HepG2 (cell line): ENCODE results near the gene JOSD1. TPM values are rescaled to one million over a fixed set of nuclear protein-coding genes. Genes with fewer than 3 reads are reported as not detected.

Source experiments
- BCL6 ChIP-seq: IDR thresholded peaks from 2 replicates; pipeline ENCODE4 v1.6.1; 2016; ENCODE audit warnings: missing genetic modification reagents, missing compliant biosample characterization
- EP300 ChIP-seq, 3 experiments: sonication (generic) in 1 of 3; formaldehyde crosslinking in 1 of 3; IDR thresholded peaks; 2 replicates each; pipeline versions ENCODE4 v1.5.1 to v1.6.1; 2011 to 2020; ENCODE audit warnings: low read depth in 2 of 3, low read length in 2 of 3, borderline replicate concordance in 1 of 3, improper control_type of control experiment in 1 of 3, mild to moderate bottlenecking in 1 of 3, missing genetic modification reagents in 1 of 3, moderate library complexity in 1 of 3
- ISL2 ChIP-seq: sonication (generic); formaldehyde crosslinking; IDR thresholded peaks from 2 replicates; pipeline ENCODE4 v1.5.0; 2020; ENCODE audit warnings: missing genetic modification reagents
- MED8 ChIP-seq: sonication (generic); formaldehyde crosslinking; IDR thresholded peaks from 2 replicates; pipeline ENCODE4 v1.8.1; 2023; ENCODE audit warnings: mild to moderate bottlenecking, missing genetic modification reagents; ENCODE audit not compliant: insufficient replicate concordance
- MXD3 ChIP-seq: IDR thresholded peaks from 2 replicates; pipeline ENCODE4 v1.6.1; 2016; ENCODE audit warnings: mild to moderate bottlenecking, missing biosample characterization, missing genetic modification reagents
- NCOR1 ChIP-seq: fragments of 200-600 bp; sonication (generic); IDR thresholded peaks from 2 replicates; pipeline ENCODE4 v1.7.0; 2017; ENCODE audit warnings: antibody characterized with exemption, low read length, borderline replicate concordance
- RERE ChIP-seq: IDR thresholded peaks from 2 replicates; pipeline ENCODE4 v1.6.1; 2016; ENCODE audit warnings: low read depth, missing genetic modification reagents, missing compliant biosample characterization
- SNAPC2 ChIP-seq: sonication (generic); formaldehyde crosslinking; IDR thresholded peaks from 2 replicates; pipeline ENCODE4 v1.8.1; 2022; ENCODE audit warnings: mild to moderate bottlenecking, missing genetic modification reagents
- SOX5 ChIP-seq: IDR thresholded peaks from 2 replicates; pipeline ENCODE4 v1.6.1; 2016; ENCODE audit warnings: borderline replicate concordance
- ZBTB39 ChIP-seq: sonication (generic); formaldehyde crosslinking; IDR thresholded peaks from 2 replicates; pipeline ENCODE4 v1.5.0; 2020; ENCODE audit warnings: missing genetic modification reagents
- ZFP36 ChIP-seq: fragments of 150-350 bp; IDR thresholded peaks from 2 replicates; pipeline ENCODE4 v1.6.1; 2018; ENCODE audit warnings: borderline replicate concordance, low read length, low read depth; ENCODE audit not compliant: partially characterized antibody
- ZFYVE20 ChIP-seq: sonication (generic); formaldehyde crosslinking; IDR thresholded peaks from 2 replicates; pipeline ENCODE4 v1.8.0; 2023; ENCODE audit warnings: low read depth, mild to moderate bottlenecking, moderate library complexity, missing genetic modification reagents, borderline replicate concordance
- ZKSCAN8 ChIP-seq: IDR thresholded peaks from 2 replicates; pipeline ENCODE4 v1.6.1; 2016; ENCODE audit warnings: borderline replicate concordance, missing genetic modification reagents, missing compliant biosample characterization
- ZMAT5 ChIP-seq: sonication (generic); formaldehyde crosslinking; IDR thresholded peaks from 2 replicates; pipeline ENCODE4 v1.5.0; 2020; ENCODE audit warnings: mild to moderate bottlenecking, low read depth, missing genetic modification reagents, borderline replicate concordance
- ZNF687 ChIP-seq: sonication (generic); formaldehyde crosslinking; IDR thresholded peaks from 2 replicates; pipeline ENCODE4 v1.5.1; 2020; ENCODE audit warnings: mild to moderate bottlenecking, missing genetic modification reagents, moderate library complexity
- ZNF839 ChIP-seq: sonication (generic); formaldehyde crosslinking; IDR thresholded peaks from 2 replicates; pipeline ENCODE4 v1.4.0; 2020; ENCODE audit warnings: missing genetic modification reagents, mild to moderate bottlenecking, borderline replicate concordance
- polyA plus RNA-seq, 8 experiments: library from polyadenylated mRNA; depleted of rRNA in 3 of 8; stranded (reverse) in 7 of 8; unstranded in 1 of 8; fragments of >200 nt; fragmentation: Illumina TruSeq in 4 of 8; extraction: Trizol in 4 of 8; gene quantifications; 2 replicates each; pipeline versions ENCODE4 v1.2.1 to v1.2.3, GENCODE V29; 2011 to 2016; ENCODE audit warnings: low read depth in 4 of 8, missing spikeins in 1 of 8, mixed read lengths in 1 of 8; ENCODE audit not compliant: insufficient read depth in 1 of 8
- total RNA-seq, 5 experiments: library from RNA; depleted of rRNA; stranded (reverse); fragments of >200 nt; fragmentation: Illumina TruSeq; extraction: Trizol; gene quantifications; 2 replicates each; pipeline ENCODE4 v1.2.3, GENCODE V29; 2016; ENCODE audit warnings: low read depth in 1 of 5

JOSD1 gene
- total and polyA plus RNA-seq, 2 of the 13 experiments (the other 11 are each of a cell fraction or from before 2014, with no cell fraction given) = 31.7 to 38.4 TPM

GRCh38 chr22:38707346-38707745 is 6.6 kb upstream of the JOSD1 start (continued):
- TF ChIP-seq ZMAT5 = no peak
- no peak for TF ChIP-seq ZBTB39
- TF ChIP-seq SNAPC2 (CRISPR knock-in tag) = no peak
- no peak for TF ChIP-seq ZNF839 (CRISPR knock-in tag)
- TF ChIP-seq MXD3 (CRISPR knock-in tag) = no peak
- TF ChIP-seq RERE (CRISPR knock-in tag) = 0 out of 2 replicates have a peak, but pooled peaks have one; percentile 21
- TF ChIP-seq BCL6 (CRISPR knock-in tag) = peak; percentile 64
- TF ChIP-seq MED8 (CRISPR knock-in tag) = no peak
- TF ChIP-seq ZFP36 = no peak
- peak; percentile 59; the same call in 1 of the 2 replicates for TF ChIP-seq SOX5 (CRISPR knock-in tag)
- TF ChIP-seq NCOR1 = no peak
- no peak for TF ChIP-seq ZFYVE20 (CRISPR knock-in tag)
- TF ChIP-seq ISL2 = no peak
- 0 out of 2 replicates have a peak, but pooled peaks have one; percentile 39 for TF ChIP-seq ZKSCAN8 (CRISPR knock-in tag)
- TF ChIP-seq ZNF687 (CRISPR knock-in tag) = no peak
- TF ChIP-seq EP300 (IDR thresholded peaks at IDR 0.05; ENCODE audit: low read depth in 2 of 2, low read length in 2 of 2) = peak in 1 of 2 experiments; percentile 66; a peak in 2 of 4 replicates
- TF ChIP-seq EP300 (CRISPR knock-in tag; IDR thresholded peaks at IDR 0.05; ENCODE audit: borderline replicate concordance) = no peak
